Osteocyte (in vitro differentiated cells): ENCODE measurements around the gene GPR21. TPM values are rescaled to one million over a fixed set of nuclear protein-coding genes. Genes with fewer than 3 reads are reported as not detected.
A peak's percentile ranks its signal among the peaks of the same experiment; 100 is the strongest.

Experiments used
- DNase-seq: peaks from one replicate; pipeline ENCODE4 v3.0.0; 2021; ENCODE audit warnings: mixed read lengths; ENCODE audit not compliant: unreplicated experiment; ENCODE audit errors: extremely low spot score
- H3K27ac Mint-ChIP-seq: one replicate; pipeline ENCODE4 v1.8.0; 2021; ENCODE audit warnings: mild to moderate bottlenecking, mixed read lengths; ENCODE audit not compliant: unreplicated experiment
- H3K27me3 Mint-ChIP-seq: one replicate; pipeline ENCODE4 v1.8.0; 2021; ENCODE audit warnings: mixed read lengths; ENCODE audit not compliant: unreplicated experiment
- H3K36me3 Mint-ChIP-seq: one replicate; pipeline ENCODE4 v1.8.0; 2021; ENCODE audit warnings: mixed read lengths; ENCODE audit not compliant: unreplicated experiment
- H3K4me1 Mint-ChIP-seq: one replicate; pipeline ENCODE4 v1.8.0; 2021; ENCODE audit warnings: mixed read lengths; ENCODE audit not compliant: unreplicated experiment
- H3K4me3 Mint-ChIP-seq: one replicate; pipeline ENCODE4 v1.8.0; 2021; ENCODE audit warnings: mild to moderate bottlenecking, moderate library complexity, mixed read lengths; ENCODE audit not compliant: unreplicated experiment
- H3K9me3 Mint-ChIP-seq: one replicate; pipeline ENCODE4 v1.8.0; 2021; ENCODE audit warnings: mixed read lengths; ENCODE audit not compliant: unreplicated experiment
- CTCF ChIP-seq: fragments of 200-600 bp; sonication (generic); IDR thresholded peaks from 2 replicates; pipeline ENCODE4 v1.5.0; 2021; ENCODE audit warnings: antibody characterized with exemption, mild to moderate bottlenecking, moderate library complexity
- total RNA-seq: library from RNA; stranded (reverse); gene quantifications from 2 replicates; pipeline ENCODE4 v1.2.1, GENCODE V29; 2021

The GPR21 gene
- total RNA-seq, 1 donor from 2014 or later: 3.4 TPM

DNA sequence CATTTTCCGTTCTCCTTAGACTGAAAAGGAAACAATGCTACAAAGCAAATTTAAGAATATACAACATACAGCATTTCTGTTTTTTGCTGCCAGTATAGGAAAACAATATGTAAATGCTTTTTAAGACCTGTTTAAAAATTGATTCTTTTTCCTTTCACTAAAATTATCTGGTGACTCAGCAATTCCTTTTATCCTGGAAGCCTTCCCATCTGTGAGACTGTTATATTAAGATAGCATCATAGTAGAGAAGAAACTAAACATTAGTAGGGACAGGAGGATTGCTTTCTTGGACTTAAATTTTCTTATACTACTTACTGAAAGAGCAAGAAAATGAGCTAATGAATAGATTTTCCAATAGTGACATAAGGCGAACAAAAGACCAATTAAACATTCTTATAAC is 30.0 kb upstream of the GPR21 start:
- H3K27ac Mint-ChIP-seq: peak overlapping the region; percentile 95
- DNase-seq: no peak
- peak overlapping the region; percentile 68 for H3K4me3 Mint-ChIP-seq
- H3K9me3 Mint-ChIP-seq: no peaks in the 10 kb centered on the region
- no peak for TF ChIP-seq CTCF
- H3K4me1 Mint-ChIP-seq: peaks cover 45% of the 10 kb centered on the region
- no peaks in the 10 kb centered on the region for H3K27me3 Mint-ChIP-seq
- H3K36me3 Mint-ChIP-seq: peaks cover 40% of the 10 kb centered on the region

- no peak for DNase-seq
- H3K4me1 Mint-ChIP-seq: peaks cover 33% of the 10 kb centered on the region
- H3K27me3 Mint-ChIP-seq: no peaks in the 10 kb centered on the region
- TF ChIP-seq CTCF: no peak
- H3K9me3 Mint-ChIP-seq: no peaks in the 10 kb centered on the region
- H3K27ac Mint-ChIP-seq: peak overlapping the region; percentile 69
- no peak overlapping the region for H3K4me3 Mint-ChIP-seq
- peaks cover 27% of the 10 kb centered on the region for H3K36me3 Mint-ChIP-seq
Measured at GRCh38 chr9:123005964-123006363, 27.5 kb upstream of the GPR21 start.

DNA sequence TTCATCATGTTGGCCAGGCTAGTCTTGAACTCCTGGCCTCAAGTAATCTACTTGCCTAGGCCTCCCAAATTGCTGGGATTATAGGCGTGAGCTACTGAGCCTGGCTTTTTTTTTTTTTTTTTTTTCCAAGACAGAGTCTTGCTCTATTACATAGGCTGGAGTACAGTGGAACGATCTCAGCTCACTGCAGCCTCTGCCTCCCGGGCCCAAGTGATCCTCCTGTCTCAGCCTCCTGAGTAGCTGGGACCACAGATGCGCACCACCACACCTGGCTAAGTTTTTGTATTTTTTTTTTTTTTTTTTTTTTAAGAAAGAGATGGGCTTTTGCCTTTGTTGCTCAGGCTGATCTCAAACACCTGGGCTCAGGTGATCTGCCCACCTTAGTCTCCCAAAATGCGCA is 26.2 kb upstream of the GPR21 start:
- Mint-ChIP-seq H3K27ac (no peak overlapping the region), H3K4me3 (no peak overlapping the region), H3K9me3 (no peaks in the 10 kb centered on the region), H3K36me3 (peaks cover 33% of the 10 kb centered on the region), H3K4me1 (peaks cover 36% of the 10 kb centered on the region), H3K27me3 (no peaks in the 10 kb centered on the region)
- DNase-seq: no peak
- TF ChIP-seq CTCF: no peak

DNA sequence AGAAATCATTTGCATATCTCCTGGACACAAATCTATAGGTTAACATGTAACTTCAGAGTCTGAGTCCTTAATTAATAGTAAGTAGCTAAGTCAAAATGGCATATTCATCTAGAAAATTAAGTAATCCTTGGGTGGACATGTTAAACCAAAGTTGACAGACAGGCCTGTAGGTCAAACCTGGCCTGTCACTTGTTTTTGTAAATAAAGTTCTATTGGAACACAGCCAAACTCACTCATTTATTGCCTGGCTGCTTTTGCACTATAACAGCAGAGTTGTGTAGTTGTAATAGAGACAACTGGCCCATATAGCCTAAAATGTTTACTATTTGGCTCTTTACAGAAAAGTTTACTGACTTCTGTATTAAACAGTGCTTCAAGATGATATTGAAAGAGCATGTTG is 24.6 kb upstream of the GPR21 start:
- TF ChIP-seq CTCF: no peak
- no peaks in the 10 kb centered on the region for H3K9me3 Mint-ChIP-seq
- H3K4me1 Mint-ChIP-seq: peaks cover 29% of the 10 kb centered on the region
- H3K36me3 Mint-ChIP-seq: peaks cover 38% of the 10 kb centered on the region
- no peak overlapping the region for H3K27ac Mint-ChIP-seq
- DNase-seq: no peak
- H3K27me3 Mint-ChIP-seq: no peaks in the 10 kb centered on the region
- no peak overlapping the region for H3K4me3 Mint-ChIP-seq

GRCh38 chr9:123011380-123011779 is 22.1 kb upstream of the GPR21 start:
- TF ChIP-seq CTCF: no peak
- Mint-ChIP-seq H3K27me3 (no peaks in the 10 kb centered on the region), H3K27ac (peak overlapping the region; percentile 79), H3K9me3 (peaks cover 6% of the 10 kb centered on the region), H3K4me3 (no peak overlapping the region), H3K4me1 (peaks cover 22% of the 10 kb centered on the region), H3K36me3 (peaks cover 43% of the 10 kb centered on the region)
- no peak for DNase-seq
